Neuronal stem cell (in vitro differentiated cells): ENCODE results near the gene RNF40.
"Not testable (repeated sequence)": the region's sequence is repeated elsewhere in the genome, so short reads cannot be mapped to it uniquely, and the experiment has no call there.

Source experiments
- DNase-seq: peaks from one replicate; pipeline ENCODE4 v3.0.0-alpha.2; 2013; ENCODE audit warnings: low spot score
- H2AFZ ChIP-seq: one replicate; pipeline ENCODE4 v1.6.1; 2013; ENCODE audit warnings: mild to moderate bottlenecking, low read length, inconsistent platforms
- H2AK5ac ChIP-seq: 2 replicates; pipeline ENCODE4 v1.6.1; 2013; ENCODE audit warnings: low read depth, mild to moderate bottlenecking, inconsistent platforms, low read length, moderate library complexity, mixed read lengths
- H2BK120ac ChIP-seq: 2 replicates; pipeline ENCODE4 v1.6.1; 2013; ENCODE audit warnings: low read depth, mild to moderate bottlenecking, inconsistent platforms, low read length, moderate library complexity, mixed read lengths
- H2BK12ac ChIP-seq: one replicate; pipeline ENCODE4 v1.6.1; 2013; ENCODE audit warnings: low read length, inconsistent platforms
- H2BK15ac ChIP-seq: 2 replicates; pipeline ENCODE4 v1.6.1; 2013; ENCODE audit warnings: mild to moderate bottlenecking, low read length, inconsistent platforms, mixed read lengths
- H2BK5ac ChIP-seq: one replicate; pipeline ENCODE4 v1.6.1; 2013; ENCODE audit warnings: inconsistent platforms, mild to moderate bottlenecking, low read length, moderate library complexity
- H3K14ac ChIP-seq: one replicate; pipeline ENCODE4 v1.6.1; 2013; ENCODE audit warnings: low read length, inconsistent platforms
- H3K18ac ChIP-seq: 2 replicates; pipeline ENCODE4 v1.6.1; 2013; ENCODE audit warnings: low read length, inconsistent platforms
- H3K23ac ChIP-seq: 2 replicates; pipeline ENCODE4 v1.6.1; 2013; ENCODE audit warnings: low read depth, mild to moderate bottlenecking, mixed read lengths, low read length, inconsistent platforms; ENCODE audit not compliant: poor library complexity
- H3K27ac ChIP-seq: replicated peaks from 3 replicates; pipeline ENCODE4 v1.5.1; 2013; ENCODE audit warnings: low read length, inconsistent platforms
- H3K27me3 ChIP-seq, 3 experiments: 2 replicates each; pipeline ENCODE4 v1.6.1; 2013; ENCODE audit warnings: low read length in 3 of 3, mild to moderate bottlenecking in 2 of 3, inconsistent platforms in 1 of 3, low read depth in 1 of 3, mixed read lengths in 1 of 3, moderate library complexity in 1 of 3; ENCODE audit not compliant: control insufficient read depth in 3 of 3, insufficient read depth in 3 of 3
- H3K36me3 ChIP-seq, 2 donors: replicated peaks in 1 of 2; 2 replicates each; pipeline ENCODE4 v1.6.1; 2013; ENCODE audit warnings: low read length in 2 of 2; ENCODE audit not compliant: control insufficient read depth in 2 of 2, insufficient read depth in 2 of 2
- H3K4ac ChIP-seq: 2 replicates; pipeline ENCODE4 v1.6.1; 2013; ENCODE audit warnings: inconsistent platforms, mild to moderate bottlenecking, low read length, moderate library complexity
- H3K4me1 ChIP-seq, 2 donors: 1 replicate in 1 of 2; 2 replicates in 1 of 2; pipeline ENCODE4 v1.6.1; 2013; ENCODE audit warnings: low read length in 2 of 2, low read depth in 1 of 2; ENCODE audit not compliant: control insufficient read depth in 2 of 2, insufficient read depth in 1 of 2
- H3K4me2 ChIP-seq: one replicate; pipeline ENCODE4 v1.6.1; 2013; ENCODE audit warnings: mild to moderate bottlenecking, low read length, inconsistent platforms; ENCODE audit not compliant: insufficient read depth, poor library complexity, severe bottlenecking
- H3K4me3 ChIP-seq, 2 donors: 2 replicates each; pipeline ENCODE4 v1.5.1; 2013; ENCODE audit warnings: low read length in 2 of 2, mild to moderate bottlenecking in 2 of 2, inconsistent platforms in 1 of 2, moderate library complexity in 1 of 2
- H3K79me1 ChIP-seq: one replicate; pipeline ENCODE4 v1.6.1; 2013; ENCODE audit warnings: low read depth, mild to moderate bottlenecking, inconsistent platforms, low read length, moderate library complexity
- H3K9ac ChIP-seq: one replicate; pipeline ENCODE4 v1.6.1; 2013; ENCODE audit warnings: mild to moderate bottlenecking, low read depth, low read length, inconsistent platforms; ENCODE audit not compliant: poor library complexity
- H3K9me3 ChIP-seq, 2 donors: replicated peaks in 1 of 2; 2 replicates each; pipeline versions ENCODE3 to v1.6.1; 2013; ENCODE audit warnings: low read length in 2 of 2, mild to moderate bottlenecking in 2 of 2, inconsistent platforms in 1 of 2, low read depth in 1 of 2, mixed read lengths in 1 of 2, moderate library complexity in 1 of 2; ENCODE audit not compliant: control insufficient read depth in 2 of 2, insufficient read depth in 1 of 2
- H4K8ac ChIP-seq: one replicate; pipeline ENCODE4 v1.6.1; 2013; ENCODE audit warnings: low read depth, mild to moderate bottlenecking, inconsistent platforms, low read length, moderate library complexity
- H4K91ac ChIP-seq: one replicate; pipeline ENCODE4 v1.6.1; 2013; ENCODE audit warnings: low read length, low read depth, mild to moderate bottlenecking, inconsistent platforms; ENCODE audit not compliant: poor library complexity
- WGBS, 2 donors: extraction: QIAGEN DNeasy Blood & Tissue Kit; methylation state at CpG; one replicate each; pipeline ENCODE4 v1.1.7; 2013; ENCODE audit warnings: missing lambda C conversion rate in 2 of 2, mixed read lengths in 1 of 2; ENCODE audit not compliant: insufficient read length in 2 of 2, insufficient replicate concordance in 1 of 2; ENCODE audit errors: extremely low coverage in 2 of 2; 5-methylcytosine and 5-hydroxymethylcytosine counted together

Gene RNF40

GRCh38 chr16:30809675-30810074 lies 47.6 kb downstream of the RNF40 start:
- H2BK15ac ChIP-seq, H3K36me3 ChIP-seq, H3K4me1 ChIP-seq, H3K79me1 ChIP-seq, H3K14ac ChIP-seq, DNase-seq, H3K4ac ChIP-seq, H3K9me3 ChIP-seq, H2AFZ ChIP-seq, H3K9ac ChIP-seq, H2BK120ac ChIP-seq, H2BK12ac ChIP-seq, H3K4me2 ChIP-seq, H3K18ac ChIP-seq, H3K23ac ChIP-seq, H3K4me3 ChIP-seq, H3K27me3 ChIP-seq, H4K8ac ChIP-seq, H4K91ac ChIP-seq, H3K27ac ChIP-seq, H2BK5ac ChIP-seq, H2AK5ac ChIP-seq: not testable (repeated sequence)
- no CpG with 5 or more reads among the region's 5 CpGs for WGBS, 2 donors

DNA sequence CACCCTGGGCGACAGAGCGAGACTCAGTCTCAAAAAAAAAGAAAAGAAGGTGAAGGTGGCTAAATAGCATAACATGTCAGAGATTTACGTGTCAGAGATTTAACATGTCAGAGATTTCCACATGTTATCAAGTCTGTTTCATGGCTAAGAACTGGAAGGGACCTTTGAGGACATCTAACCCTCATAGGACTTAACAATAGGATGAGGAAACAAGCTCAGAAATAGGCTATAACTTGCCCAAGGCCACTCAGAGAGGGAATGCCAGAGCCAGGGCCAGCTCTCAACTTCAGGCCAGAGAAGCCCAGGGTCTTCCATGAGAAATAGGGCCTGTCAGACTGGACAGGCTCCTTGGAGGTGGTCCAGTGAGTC lies 51.7 kb downstream of the RNF40 start:
- DNase-seq = no peak
- Histone ChIP-seq H3K14ac (no peak overlapping the region), H4K8ac (no peak overlapping the region), H3K18ac (peak overlapping the region; percentile 82), H2BK12ac (no peak overlapping the region), H2BK15ac (no peak overlapping the region), H3K9ac (peak overlapping the region; percentile 0), H4K91ac (no peak overlapping the region), H3K36me3 (no peaks in the 10 kb centered on the region), H3K79me1 (no peaks in the 10 kb centered on the region), H3K4ac (no peak overlapping the region), H2AK5ac (no peak overlapping the region), H3K9me3 (no peaks in the 10 kb centered on the region), H3K27ac (no peak overlapping the region), H2BK5ac (no peak overlapping the region), H2BK120ac (no peak overlapping the region), H3K23ac (no peak overlapping the region), H3K4me1 (peaks cover 0 to 3% of the 10 kb centered on the region in 2 donors), H3K4me2 (peak overlapping the region; percentile 72), H3K4me3 (peak overlapping the region; percentile 45 to 67), H2AFZ (peak overlapping the region; percentile 94), H3K27me3 (no peaks in the 10 kb centered on the region)
- no CpG with 5 or more reads among the region's 3 CpGs for WGBS, 2 donors

DNA sequence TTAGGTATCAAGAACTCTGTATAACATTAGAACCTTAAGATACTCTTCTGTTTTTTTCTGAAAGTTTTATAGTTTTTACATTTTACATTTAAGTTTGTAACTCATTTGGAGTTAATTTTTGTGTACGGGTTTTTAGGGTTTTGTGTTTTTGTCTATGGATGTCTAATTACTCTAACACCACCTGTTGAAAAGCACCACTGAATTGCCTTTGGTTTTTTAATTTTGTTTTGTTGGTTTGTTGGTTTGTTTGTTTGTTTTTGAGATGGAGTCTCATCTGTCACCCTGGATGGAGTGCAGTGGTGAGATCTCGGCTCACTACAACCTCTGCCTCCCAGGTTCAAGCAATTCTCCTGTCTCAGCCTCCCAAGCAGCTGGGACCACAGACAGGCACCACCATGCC lies 54.6 kb downstream of the RNF40 start:
- 100% methylated on average over 1 of the region's 2 CpGs; no CpG with 5 or more reads in 1 of the 2 donors for WGBS, 2 donors

DNA sequence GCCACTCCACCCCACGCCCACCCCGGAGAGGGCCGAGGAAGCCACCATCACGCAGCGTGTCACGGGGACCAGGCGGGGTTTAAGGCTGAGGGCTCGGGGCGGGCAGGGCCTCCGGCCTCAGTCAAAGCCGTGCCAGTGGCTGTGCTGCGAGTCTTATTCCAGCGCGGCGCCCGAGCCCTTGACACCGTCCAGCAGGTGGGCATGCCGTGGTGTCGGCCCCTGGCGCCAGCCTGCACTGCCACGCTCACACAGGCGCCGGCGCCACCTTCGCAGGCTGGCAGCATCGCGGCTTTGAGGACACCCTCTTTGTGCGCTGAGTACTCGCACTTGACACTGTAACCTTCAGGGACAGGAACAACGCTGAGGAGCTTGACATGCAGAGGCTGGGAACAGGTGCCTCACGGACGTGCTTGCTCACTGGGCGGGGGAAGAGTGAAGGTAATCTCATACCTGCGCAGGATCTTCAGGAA lies 58.9 kb downstream of the RNF40 start:
- H3K14ac ChIP-seq = no peak overlapping the region
- no peak for DNase-seq
- WGBS, 2 donors = no CpG with 5 or more reads among the region's 34 CpGs

More for the DNA sequence above, 54.6 kb downstream of the RNF40 start:
- Histone ChIP-seq H3K4me3 (no peak overlapping the region), H3K4me1 (peaks cover 0 to 3% of the 10 kb centered on the region in 2 donors), H2AFZ (no peak overlapping the region), H3K27me3 (no peaks in the 10 kb centered on the region), H3K4me2 (no peak overlapping the region), H2BK120ac (no peak overlapping the region), H3K9ac (no peak overlapping the region), H4K91ac (no peak overlapping the region), H3K18ac (no peak overlapping the region), H3K36me3 (no peaks in the 10 kb centered on the region), H3K4ac (no peak overlapping the region), H2AK5ac (no peak overlapping the region), H2BK12ac (no peak overlapping the region), H3K9me3 (no peaks in the 10 kb centered on the region), H3K23ac (no peak overlapping the region), H4K8ac (no peak overlapping the region), H3K27ac (no peak overlapping the region), H3K14ac (no peak overlapping the region), H2BK15ac (no peak overlapping the region), H3K79me1 (no peaks in the 10 kb centered on the region), H2BK5ac (no peak overlapping the region)
- DNase-seq = no peak

More for the DNA sequence above, 58.9 kb downstream of the RNF40 start:
- no peaks in the 10 kb centered on the region for H3K27me3 ChIP-seq
- H3K27ac ChIP-seq = no peak overlapping the region
- H4K91ac ChIP-seq = no peak overlapping the region
- no peak overlapping the region for H3K4me2 ChIP-seq
- no peaks in the 10 kb centered on the region for H3K9me3 ChIP-seq
- H2BK15ac ChIP-seq = no peak overlapping the region
- H2AK5ac ChIP-seq = no peak overlapping the region
- no peak overlapping the region for H3K23ac ChIP-seq
- no peaks in the 10 kb centered on the region for H3K79me1 ChIP-seq
- H3K36me3 ChIP-seq = no peaks in the 10 kb centered on the region
- no peak overlapping the region for H3K4me3 ChIP-seq
- H3K4ac ChIP-seq = no peak overlapping the region
- H3K18ac ChIP-seq = peak overlapping the region; percentile 52
- H2BK12ac ChIP-seq = peak overlapping the region; percentile 63
- no peak overlapping the region for H3K9ac ChIP-seq
- peak overlapping the region; percentile 66 for H2BK5ac ChIP-seq
- H2AFZ ChIP-seq = no peak overlapping the region
- H4K8ac ChIP-seq = no peak overlapping the region
- no peaks in the 10 kb centered on the region for H3K4me1 ChIP-seq
- no peak overlapping the region for H2BK120ac ChIP-seq
